GM23338 (cell line): ENCODE results near the gene GEN1. TPM values are rescaled to one million over a fixed set of nuclear protein-coding genes. Genes with fewer than 3 reads are reported as not detected.

Experiments
- ATAC-seq: fragments of 200-7000 bp; cut with Tn5 transposase; 3 replicates; pipeline ENCODE4 v1.9.1; 2020
- DNase-seq: peaks from one replicate; pipeline ENCODE4 v3.0.0-alpha.2; 2015; ENCODE audit warnings: low spot score
- H2AFZ ChIP-seq: fragments of 200-600 bp; sonication (generic); 2 replicates; pipeline ENCODE4 v1.8.0; 2016; ENCODE audit warnings: antibody characterized with exemption, mild to moderate bottlenecking, moderate library complexity
- H3F3A ChIP-seq: fragments of 200-600 bp; sonication (generic); replicated peaks from 2 replicates; pipeline ENCODE4 v1.8.0; 2017; ENCODE audit warnings: antibody characterized with exemption, mixed run types, low read depth
- H3K27ac ChIP-seq: fragments of 200-600 bp; sonication (generic); 2 replicates; pipeline ENCODE4 v1.6.1; 2016; ENCODE audit warnings: low read depth
- H3K27me3 ChIP-seq: fragments of 200-600 bp; sonication (generic); 2 replicates; pipeline ENCODE4 v1.8.0; 2016; ENCODE audit warnings: mild to moderate bottlenecking, mixed run types, moderate library complexity; ENCODE audit not compliant: insufficient read depth
- H3K36me3 ChIP-seq: fragments of 200-600 bp; sonication (generic); 2 replicates; pipeline ENCODE4 v1.8.0; 2016; ENCODE audit warnings: mild to moderate bottlenecking; ENCODE audit not compliant: insufficient read depth
- H3K4me1 ChIP-seq: fragments of 200-600 bp; sonication (generic); 2 replicates; pipeline ENCODE4 v1.8.0; 2016; ENCODE audit warnings: mild to moderate bottlenecking, moderate library complexity; ENCODE audit not compliant: insufficient read depth
- H3K4me2 ChIP-seq: fragments of 200-600 bp; sonication (generic); 2 replicates; pipeline ENCODE4 v1.7.1; 2017; ENCODE audit warnings: mixed run types
- H3K4me3 ChIP-seq: fragments of 200-600 bp; sonication (generic); 2 replicates; pipeline ENCODE4 v1.6.1; 2016; ENCODE audit warnings: mixed run types
- H3K79me2 ChIP-seq: fragments of 200-600 bp; sonication (generic); replicated peaks from 2 replicates; pipeline ENCODE4 v1.8.0; 2017; ENCODE audit warnings: mild to moderate bottlenecking; ENCODE audit not compliant: insufficient read depth
- H3K9me2 ChIP-seq: fragments of 200-600 bp; sonication (generic); 2 replicates; pipeline ENCODE4 v1.8.0; 2017; ENCODE audit not compliant: insufficient read depth
- H4K20me1 ChIP-seq: fragments of 200-600 bp; sonication (generic); replicated peaks from 2 replicates; pipeline ENCODE4 v1.8.0; 2017; ENCODE audit warnings: mild to moderate bottlenecking; ENCODE audit not compliant: insufficient read depth
- H3K27ac Mint-ChIP-seq: 2 replicates; pipeline ENCODE4 v1.8.0; 2020; ENCODE audit warnings: inconsistent platforms, mild to moderate bottlenecking, moderate library complexity, mixed read lengths
- H3K27me3 Mint-ChIP-seq: 3 replicates; pipeline ENCODE4 v1.8.0; 2022; ENCODE audit warnings: low read depth, mild to moderate bottlenecking, moderate library complexity, mixed read lengths, inconsistent platforms; ENCODE audit not compliant: insufficient read depth, poor library complexity
- H3K36me3 Mint-ChIP-seq: 3 replicates; pipeline ENCODE4 v1.8.0; 2021; ENCODE audit warnings: low read depth, mild to moderate bottlenecking, inconsistent platforms, moderate library complexity, mixed read lengths
- H3K4me1 Mint-ChIP-seq: 3 replicates; pipeline ENCODE4 v1.8.0; 2020; ENCODE audit warnings: mild to moderate bottlenecking, inconsistent platforms, mixed read lengths
- H3K4me3 Mint-ChIP-seq: 3 replicates; pipeline ENCODE4 v1.8.0; 2021; ENCODE audit warnings: moderate library complexity, mild to moderate bottlenecking, inconsistent platforms, mixed read lengths
- H3K9me3 Mint-ChIP-seq: 3 replicates; pipeline ENCODE4 v1.8.0; 2020; ENCODE audit warnings: moderate library complexity, mild to moderate bottlenecking, inconsistent platforms, mixed read lengths
- CREB1 ChIP-seq: fragments of 250-450 bp; sonication (Bioruptor Pico); IDR thresholded peaks from 2 replicates; pipeline ENCODE4 v1.5.0; 2020; ENCODE audit warnings: low read depth, mild to moderate bottlenecking, moderate library complexity
- EZH2 ChIP-seq: fragments of 200-600 bp; sonication (generic); IDR thresholded peaks from one replicate; pipeline ENCODE4 v1.8.0; 2017; ENCODE audit warnings: antibody characterized with exemption, mild to moderate bottlenecking, low read depth; ENCODE audit not compliant: unreplicated experiment
- EZH2phosphoT487 ChIP-seq: fragments of 200-600 bp; sonication (generic); IDR thresholded peaks from one replicate; pipeline ENCODE4 v1.8.1; 2018; ENCODE audit warnings: antibody characterized with exemption; ENCODE audit not compliant: unreplicated experiment
- JUNB ChIP-seq: IDR thresholded peaks from one replicate; pipeline ENCODE4 v1.6.1; 2016; ENCODE audit warnings: antibody characterized with exemption; ENCODE audit not compliant: unreplicated experiment
- NANOG ChIP-seq: IDR thresholded peaks from 2 replicates; pipeline ENCODE4 v1.6.1; 2016; ENCODE audit warnings: antibody characterized with exemption, borderline replicate concordance
- POLR2AphosphoS5 ChIP-seq: IDR thresholded peaks from 2 replicates; pipeline ENCODE4 v1.6.1; 2016; ENCODE audit warnings: antibody characterized with exemption, low read depth
- STAT1 ChIP-seq: IDR thresholded peaks from one replicate; pipeline ENCODE4 v1.6.1; 2016; ENCODE audit warnings: antibody characterized with exemption; ENCODE audit not compliant: unreplicated experiment
- ZNF114 ChIP-seq: fragments of 250-450 bp; sonication (Bioruptor Pico); IDR thresholded peaks from 2 replicates; pipeline ENCODE4 v1.5.0; 2020; ENCODE audit warnings: mild to moderate bottlenecking, moderate library complexity
- ZNF331 ChIP-seq: fragments of 250-450 bp; sonication (Bioruptor Pico); IDR thresholded peaks from 2 replicates; pipeline ENCODE4 v1.5.0; 2020; ENCODE audit warnings: low read depth, mild to moderate bottlenecking, moderate library complexity
- polyA plus RNA-seq: library from polyadenylated mRNA; unstranded; fragments of >200 nt; fragmentation: Nextera tagmentation; extraction: Ambion mirVana; gene quantifications from 2 replicates; pipeline ENCODE4 v1.2.1, GENCODE V29; 2016
- total RNA-seq: library from RNA; depleted of rRNA; stranded (reverse); fragments of >200 nt; shearing (Covaris generic); gene quantifications from 2 replicates; pipeline ENCODE4 v1.2.3, GENCODE V29; 2014
- TF ChIP-seq, protein P1 (sequence below): fragments of 250-450 bp; sonication (Bioruptor Pico); IDR thresholded peaks from 2 replicates; pipeline ENCODE4 v1.5.0; 2020; ENCODE audit warnings: mild to moderate bottlenecking, moderate library complexity
- TF ChIP-seq, protein P2 (sequence below): IDR thresholded peaks from 2 replicates; pipeline ENCODE4 v1.6.1; 2016; ENCODE audit warnings: antibody characterized with exemption
- TF ChIP-seq, protein P3 (sequence below): IDR thresholded peaks from one replicate; pipeline ENCODE4 v1.6.1; 2018; ENCODE audit warnings: antibody characterized with exemption; ENCODE audit not compliant: unreplicated experiment
- TF ChIP-seq, protein P4 (sequence below), 2 experiments: fragments of 200-600 bp in 1 of 2; sonication (generic) in 1 of 2; conservative IDR thresholded peaks; 2 replicates each; pipeline versions ENCODE4 v1.5.1 to v1.6.1; 2016 to 2017; ENCODE audit warnings: antibody characterized with exemption in 2 of 2, low read depth in 2 of 2, mild to moderate bottlenecking in 2 of 2, moderate library complexity in 1 of 2

GEN1 gene
- total and polyA plus RNA-seq, 2 experiments from 2014 or later, result 14.2 to 43.3 TPM

DNA sequence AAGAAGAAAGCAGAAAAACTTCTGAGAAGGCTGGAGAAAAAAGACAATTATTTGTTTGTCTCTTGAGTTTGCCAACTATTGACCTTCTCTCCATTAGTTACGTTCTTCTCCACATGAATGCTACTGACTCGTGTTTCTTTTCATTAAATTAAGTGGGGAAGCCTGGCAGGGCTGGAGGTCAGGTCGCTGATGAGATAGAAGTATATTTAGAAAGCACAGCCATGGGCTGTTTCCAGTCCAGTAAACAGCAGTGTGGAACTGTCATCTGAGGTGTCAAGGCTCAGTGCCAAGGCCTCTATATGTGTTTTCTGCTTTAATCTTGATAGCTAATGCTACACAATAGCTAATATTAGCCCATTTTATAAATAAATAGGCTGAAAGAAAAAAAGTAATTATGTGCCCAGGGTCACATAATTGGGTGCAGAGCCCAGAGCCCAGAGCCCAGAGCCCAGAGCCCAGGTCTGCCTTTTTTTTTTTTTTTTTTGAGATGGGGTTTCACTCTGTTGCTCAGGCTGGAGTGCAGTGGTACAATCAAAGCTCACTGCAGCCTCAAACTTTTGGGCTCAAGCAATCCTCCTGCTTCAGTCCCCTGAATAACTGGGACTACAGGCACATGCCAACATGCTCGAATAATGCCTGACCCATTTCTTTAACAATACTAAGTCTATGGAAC is 68.6 kb downstream of the GEN1 start:
- H3F3A ChIP-seq, result no peaks in the 10 kb centered on the region
- H3K27me3 Mint-ChIP-seq, result peaks cover 6% of the 10 kb centered on the region
- H3K4me3 Mint-ChIP-seq, result no peak overlapping the region
- H3K4me2 ChIP-seq, result no peak overlapping the region
- peaks cover 20% of the 10 kb centered on the region for H3K4me1 Mint-ChIP-seq
- ATAC-seq, result no peak
- peak overlapping the region; percentile 90; the same call in 1 of the 2 replicates for H2AFZ ChIP-seq
- no peaks in the 10 kb centered on the region for H4K20me1 ChIP-seq
- H3K27ac Mint-ChIP-seq, result no peak overlapping the region
- no peaks in the 10 kb centered on the region for H3K36me3 ChIP-seq
- H3K4me1 ChIP-seq, result peaks cover 9% of the 10 kb centered on the region
- no peak overlapping the region for H3K27ac ChIP-seq
- H3K9me2 ChIP-seq, result no peaks in the 10 kb centered on the region
- no peak for DNase-seq
- H3K4me3 ChIP-seq, result no peak overlapping the region
- TF ChIP-seq, protein P1, sequence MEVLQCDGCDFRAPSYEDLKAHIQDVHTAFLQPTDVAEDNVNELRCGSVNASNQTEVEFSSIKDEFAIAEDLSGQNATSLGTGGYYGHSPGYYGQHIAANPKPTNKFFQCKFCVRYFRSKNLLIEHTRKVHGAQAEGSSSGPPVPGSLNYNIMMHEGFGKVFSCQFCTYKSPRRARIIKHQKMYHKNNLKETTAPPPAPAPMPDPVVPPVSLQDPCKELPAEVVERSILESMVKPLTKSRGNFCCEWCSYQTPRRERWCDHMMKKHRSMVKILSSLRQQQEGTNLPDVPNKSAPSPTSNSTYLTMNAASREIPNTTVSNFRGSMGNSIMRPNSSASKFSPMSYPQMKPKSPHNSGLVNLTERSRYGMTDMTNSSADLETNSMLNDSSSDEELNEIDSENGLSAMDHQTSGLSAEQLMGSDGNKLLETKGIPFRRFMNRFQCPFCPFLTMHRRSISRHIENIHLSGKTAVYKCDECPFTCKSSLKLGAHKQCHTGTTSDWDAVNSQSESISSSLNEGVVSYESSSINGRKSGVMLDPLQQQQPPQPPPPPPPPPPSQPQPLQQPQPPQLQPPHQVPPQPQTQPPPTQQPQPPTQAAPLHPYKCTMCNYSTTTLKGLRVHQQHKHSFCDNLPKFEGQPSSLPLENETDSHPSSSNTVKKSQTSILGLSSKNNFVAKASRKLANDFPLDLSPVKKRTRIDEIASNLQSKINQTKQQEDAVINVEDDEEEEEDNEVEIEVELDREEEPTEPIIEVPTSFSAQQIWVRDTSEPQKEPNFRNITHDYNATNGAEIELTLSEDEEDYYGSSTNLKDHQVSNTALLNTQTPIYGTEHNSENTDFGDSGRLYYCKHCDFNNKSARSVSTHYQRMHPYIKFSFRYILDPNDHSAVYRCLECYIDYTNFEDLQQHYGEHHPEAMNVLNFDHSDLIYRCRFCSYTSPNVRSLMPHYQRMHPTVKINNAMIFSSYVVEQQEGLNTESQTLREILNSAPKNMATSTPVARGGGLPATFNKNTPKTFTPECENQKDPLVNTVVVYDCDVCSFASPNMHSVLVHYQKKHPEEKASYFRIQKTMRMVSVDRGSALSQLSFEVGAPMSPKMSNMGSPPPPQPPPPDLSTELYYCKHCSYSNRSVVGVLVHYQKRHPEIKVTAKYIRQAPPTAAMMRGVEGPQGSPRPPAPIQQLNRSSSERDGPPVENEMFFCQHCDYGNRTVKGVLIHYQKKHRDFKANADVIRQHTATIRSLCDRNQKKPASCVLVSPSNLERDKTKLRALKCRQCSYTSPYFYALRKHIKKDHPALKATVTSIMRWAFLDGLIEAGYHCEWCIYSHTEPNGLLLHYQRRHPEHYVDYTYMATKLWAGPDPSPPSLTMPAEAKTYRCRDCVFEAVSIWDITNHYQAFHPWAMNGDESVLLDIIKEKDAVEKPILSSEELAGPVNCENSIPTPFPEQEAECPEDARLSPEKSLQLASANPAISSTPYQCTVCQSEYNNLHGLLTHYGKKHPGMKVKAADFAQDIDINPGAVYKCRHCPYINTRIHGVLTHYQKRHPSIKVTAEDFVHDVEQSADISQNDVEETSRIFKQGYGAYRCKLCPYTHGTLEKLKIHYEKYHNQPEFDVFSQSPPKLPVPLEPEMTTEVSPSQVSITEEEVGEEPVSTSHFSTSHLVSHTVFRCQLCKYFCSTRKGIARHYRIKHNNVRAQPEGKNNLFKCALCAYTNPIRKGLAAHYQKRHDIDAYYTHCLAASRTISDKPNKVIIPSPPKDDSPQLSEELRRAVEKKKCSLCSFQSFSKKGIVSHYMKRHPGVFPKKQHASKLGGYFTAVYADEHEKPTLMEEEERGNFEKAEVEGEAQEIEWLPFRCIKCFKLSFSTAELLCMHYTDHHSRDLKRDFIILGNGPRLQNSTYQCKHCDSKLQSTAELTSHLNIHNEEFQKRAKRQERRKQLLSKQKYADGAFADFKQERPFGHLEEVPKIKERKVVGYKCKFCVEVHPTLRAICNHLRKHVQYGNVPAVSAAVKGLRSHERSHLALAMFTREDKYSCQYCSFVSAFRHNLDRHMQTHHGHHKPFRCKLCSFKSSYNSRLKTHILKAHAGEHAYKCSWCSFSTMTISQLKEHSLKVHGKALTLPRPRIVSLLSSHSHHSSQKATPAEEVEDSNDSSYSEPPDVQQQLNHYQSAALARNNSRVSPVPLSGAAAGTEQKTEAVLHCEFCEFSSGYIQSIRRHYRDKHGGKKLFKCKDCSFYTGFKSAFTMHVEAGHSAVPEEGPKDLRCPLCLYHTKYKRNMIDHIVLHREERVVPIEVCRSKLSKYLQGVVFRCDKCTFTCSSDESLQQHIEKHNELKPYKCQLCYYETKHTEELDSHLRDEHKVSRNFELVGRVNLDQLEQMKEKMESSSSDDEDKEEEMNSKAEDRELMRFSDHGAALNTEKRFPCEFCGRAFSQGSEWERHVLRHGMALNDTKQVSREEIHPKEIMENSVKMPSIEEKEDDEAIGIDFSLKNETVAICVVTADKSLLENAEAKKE, result no peak
- TF ChIP-seq ZNF331 (no peak), ZNF114 (no peak), JUNB (no peak), NANOG (no peak), CREB1 (CRISPR knock-in tag) (no peak), EZH2phosphoT487 (no peak), STAT1 (no peak), EZH2 (no peak), POLR2AphosphoS5 (no peak)
- TF ChIP-seq, protein P2, sequence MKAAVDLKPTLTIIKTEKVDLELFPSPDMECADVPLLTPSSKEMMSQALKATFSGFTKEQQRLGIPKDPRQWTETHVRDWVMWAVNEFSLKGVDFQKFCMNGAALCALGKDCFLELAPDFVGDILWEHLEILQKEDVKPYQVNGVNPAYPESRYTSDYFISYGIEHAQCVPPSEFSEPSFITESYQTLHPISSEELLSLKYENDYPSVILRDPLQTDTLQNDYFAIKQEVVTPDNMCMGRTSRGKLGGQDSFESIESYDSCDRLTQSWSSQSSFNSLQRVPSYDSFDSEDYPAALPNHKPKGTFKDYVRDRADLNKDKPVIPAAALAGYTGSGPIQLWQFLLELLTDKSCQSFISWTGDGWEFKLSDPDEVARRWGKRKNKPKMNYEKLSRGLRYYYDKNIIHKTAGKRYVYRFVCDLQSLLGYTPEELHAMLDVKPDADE, result no peak
- TF ChIP-seq, protein P3, sequence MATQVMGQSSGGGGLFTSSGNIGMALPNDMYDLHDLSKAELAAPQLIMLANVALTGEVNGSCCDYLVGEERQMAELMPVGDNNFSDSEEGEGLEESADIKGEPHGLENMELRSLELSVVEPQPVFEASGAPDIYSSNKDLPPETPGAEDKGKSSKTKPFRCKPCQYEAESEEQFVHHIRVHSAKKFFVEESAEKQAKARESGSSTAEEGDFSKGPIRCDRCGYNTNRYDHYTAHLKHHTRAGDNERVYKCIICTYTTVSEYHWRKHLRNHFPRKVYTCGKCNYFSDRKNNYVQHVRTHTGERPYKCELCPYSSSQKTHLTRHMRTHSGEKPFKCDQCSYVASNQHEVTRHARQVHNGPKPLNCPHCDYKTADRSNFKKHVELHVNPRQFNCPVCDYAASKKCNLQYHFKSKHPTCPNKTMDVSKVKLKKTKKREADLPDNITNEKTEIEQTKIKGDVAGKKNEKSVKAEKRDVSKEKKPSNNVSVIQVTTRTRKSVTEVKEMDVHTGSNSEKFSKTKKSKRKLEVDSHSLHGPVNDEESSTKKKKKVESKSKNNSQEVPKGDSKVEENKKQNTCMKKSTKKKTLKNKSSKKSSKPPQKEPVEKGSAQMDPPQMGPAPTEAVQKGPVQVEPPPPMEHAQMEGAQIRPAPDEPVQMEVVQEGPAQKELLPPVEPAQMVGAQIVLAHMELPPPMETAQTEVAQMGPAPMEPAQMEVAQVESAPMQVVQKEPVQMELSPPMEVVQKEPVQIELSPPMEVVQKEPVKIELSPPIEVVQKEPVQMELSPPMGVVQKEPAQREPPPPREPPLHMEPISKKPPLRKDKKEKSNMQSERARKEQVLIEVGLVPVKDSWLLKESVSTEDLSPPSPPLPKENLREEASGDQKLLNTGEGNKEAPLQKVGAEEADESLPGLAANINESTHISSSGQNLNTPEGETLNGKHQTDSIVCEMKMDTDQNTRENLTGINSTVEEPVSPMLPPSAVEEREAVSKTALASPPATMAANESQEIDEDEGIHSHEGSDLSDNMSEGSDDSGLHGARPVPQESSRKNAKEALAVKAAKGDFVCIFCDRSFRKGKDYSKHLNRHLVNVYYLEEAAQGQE, result no peak
- TF ChIP-seq, protein P4, sequence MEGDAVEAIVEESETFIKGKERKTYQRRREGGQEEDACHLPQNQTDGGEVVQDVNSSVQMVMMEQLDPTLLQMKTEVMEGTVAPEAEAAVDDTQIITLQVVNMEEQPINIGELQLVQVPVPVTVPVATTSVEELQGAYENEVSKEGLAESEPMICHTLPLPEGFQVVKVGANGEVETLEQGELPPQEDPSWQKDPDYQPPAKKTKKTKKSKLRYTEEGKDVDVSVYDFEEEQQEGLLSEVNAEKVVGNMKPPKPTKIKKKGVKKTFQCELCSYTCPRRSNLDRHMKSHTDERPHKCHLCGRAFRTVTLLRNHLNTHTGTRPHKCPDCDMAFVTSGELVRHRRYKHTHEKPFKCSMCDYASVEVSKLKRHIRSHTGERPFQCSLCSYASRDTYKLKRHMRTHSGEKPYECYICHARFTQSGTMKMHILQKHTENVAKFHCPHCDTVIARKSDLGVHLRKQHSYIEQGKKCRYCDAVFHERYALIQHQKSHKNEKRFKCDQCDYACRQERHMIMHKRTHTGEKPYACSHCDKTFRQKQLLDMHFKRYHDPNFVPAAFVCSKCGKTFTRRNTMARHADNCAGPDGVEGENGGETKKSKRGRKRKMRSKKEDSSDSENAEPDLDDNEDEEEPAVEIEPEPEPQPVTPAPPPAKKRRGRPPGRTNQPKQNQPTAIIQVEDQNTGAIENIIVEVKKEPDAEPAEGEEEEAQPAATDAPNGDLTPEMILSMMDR (conservative IDR thresholded peaks at IDR 0.05; ENCODE audit: low read depth in 2 of 2), result no peak
- no peaks in the 10 kb centered on the region for H3K36me3 Mint-ChIP-seq
- no peaks in the 10 kb centered on the region for H3K27me3 ChIP-seq
- H3K9me3 Mint-ChIP-seq, result peaks cover 6% of the 10 kb centered on the region; the same call in 2 of the 3 replicates
- no peaks in the 10 kb centered on the region for H3K79me2 ChIP-seq
